GM21515 (cell line): ENCODE measurements around the gene SLC27A5.
A peak's percentile ranks its signal among the peaks of the same experiment; 100 is the strongest.
"Not testable (repeated sequence)": the region's sequence is repeated elsewhere in the genome, so short reads cannot be mapped to it uniquely, and the experiment has no call there.

Source experiments
- ATAC-seq: cut with Tn5 transposase; IDR thresholded peaks from one replicate; pipeline ENCODE4 v1.9.1; 2021; ENCODE audit not compliant: unreplicated experiment

Gene SLC27A5

DNA sequence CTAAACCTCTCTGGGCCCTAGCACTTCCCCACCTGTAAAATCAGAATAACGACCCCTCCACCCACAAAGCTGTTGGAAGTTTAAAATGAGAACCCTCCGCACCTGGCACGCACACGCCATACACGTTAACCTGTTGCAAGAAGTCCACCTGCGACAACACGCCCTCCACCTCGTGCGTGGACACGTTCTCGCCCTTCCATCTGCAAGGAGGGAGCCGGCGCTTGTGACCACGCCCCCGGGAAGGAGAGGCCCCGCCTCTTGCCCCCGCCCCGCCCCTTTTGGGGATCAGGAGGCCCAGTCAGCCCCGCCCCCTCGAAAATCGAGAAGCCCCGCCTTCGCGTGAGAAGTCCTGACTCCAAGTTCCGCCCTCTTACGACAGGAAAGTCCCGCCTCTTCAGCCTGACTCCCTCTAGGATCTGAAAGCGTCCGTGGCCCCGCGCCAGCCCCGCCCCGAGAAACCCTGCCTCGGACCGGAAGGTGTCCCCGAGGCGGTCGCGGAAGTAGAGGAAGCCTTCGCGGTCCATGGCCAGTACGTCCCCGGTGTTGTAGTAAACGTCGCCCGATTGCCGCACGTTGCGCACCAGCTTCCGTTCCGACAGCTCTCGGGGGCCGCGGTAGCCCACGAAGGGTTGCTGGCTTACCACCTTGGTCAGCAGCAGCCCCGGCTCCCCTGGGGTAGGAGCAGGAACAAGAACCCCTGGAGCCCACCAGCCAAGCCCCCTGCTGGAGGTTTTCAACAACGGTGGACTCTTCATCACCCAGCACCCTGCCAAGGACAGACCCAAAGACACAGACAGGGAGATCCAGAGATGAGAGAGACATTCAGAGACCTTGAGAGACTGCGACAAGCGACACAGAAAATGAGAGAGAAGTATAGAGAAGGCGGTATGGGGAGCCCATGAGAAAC lies 12.5 kb downstream of the SLC27A5 start:
- ATAC-seq = peak; percentile 85

DNA sequence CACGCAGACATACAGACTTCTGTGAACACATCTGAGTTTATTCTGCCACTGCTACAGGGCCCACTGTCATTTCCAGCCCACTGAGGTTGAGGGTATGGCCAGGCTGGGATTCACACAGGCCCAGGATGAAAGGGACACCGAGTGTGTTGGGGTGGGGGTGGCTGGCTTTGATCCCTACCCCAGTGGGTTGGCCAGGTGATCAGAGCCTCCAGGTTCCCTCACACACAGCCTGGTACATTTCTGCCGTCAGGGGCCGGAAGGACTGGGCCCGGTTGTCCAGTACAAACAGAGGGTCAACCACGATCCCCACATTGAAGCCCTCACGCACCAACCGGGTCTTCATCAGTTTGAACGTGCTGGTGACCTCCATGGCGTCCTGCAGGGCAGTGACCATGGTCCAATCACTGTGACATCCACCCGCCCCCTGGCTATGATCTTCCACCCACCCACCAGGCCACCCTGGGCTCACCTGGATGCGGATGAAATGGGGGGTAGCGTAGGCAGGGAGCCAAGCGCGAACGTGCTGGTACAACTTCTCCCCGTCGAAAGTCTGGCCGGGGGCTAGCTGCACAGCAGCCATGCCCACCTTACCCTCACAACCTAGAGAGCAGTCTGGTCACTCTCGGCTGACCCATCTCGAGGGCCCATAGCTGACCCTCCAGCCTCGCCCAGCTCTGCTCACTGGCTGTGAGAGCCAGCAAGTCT lies 13.3 kb downstream of the SLC27A5 start:
- peak; percentile 3 for ATAC-seq

DNA sequence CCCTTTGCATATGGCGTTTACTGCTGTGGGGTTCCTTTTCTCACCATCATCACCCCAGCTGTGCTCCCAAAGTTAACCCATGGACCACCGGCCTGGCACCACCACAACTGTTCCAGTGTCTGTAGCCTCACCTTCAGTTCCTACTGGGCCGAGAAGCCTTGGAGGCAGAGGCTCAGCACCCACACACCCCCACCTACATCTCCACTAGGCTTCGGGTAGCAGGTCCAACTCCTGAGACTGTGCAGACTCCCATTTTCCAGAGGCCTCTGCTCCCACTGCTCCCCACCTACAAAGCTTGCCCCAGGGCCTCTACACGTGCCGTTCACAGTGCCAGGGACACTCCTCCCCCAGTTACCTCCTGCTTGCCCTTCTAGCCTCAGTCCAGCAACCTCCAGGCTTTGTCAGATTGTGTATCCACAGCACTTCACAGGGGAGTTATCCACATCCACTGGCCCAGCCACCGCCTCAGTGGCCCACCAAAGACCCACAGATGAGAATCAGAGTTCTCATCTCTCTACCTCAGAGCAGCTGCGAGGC lies 14.1 kb downstream of the SLC27A5 start:
- no peak for ATAC-seq

DNA sequence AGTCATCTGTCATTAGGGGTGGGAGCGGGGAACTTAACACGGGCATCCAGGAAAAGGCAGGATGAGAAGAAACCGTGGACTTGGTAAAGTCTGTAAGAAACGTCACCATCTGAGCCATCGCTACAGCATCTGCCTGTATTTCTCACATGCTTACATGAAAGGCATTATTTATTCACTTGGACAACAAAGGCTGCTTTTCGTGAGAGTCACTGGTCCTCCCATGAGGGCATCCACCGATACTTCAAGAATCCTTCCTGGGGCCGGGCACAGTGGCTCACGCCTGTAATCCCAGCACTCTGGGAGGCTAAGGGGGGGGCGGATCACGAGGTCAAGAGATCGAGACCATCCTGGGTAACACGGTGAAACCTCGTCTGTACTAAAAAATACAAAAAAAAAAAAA lies 19.5 kb downstream of the SLC27A5 start:
- no peak for ATAC-seq

DNA sequence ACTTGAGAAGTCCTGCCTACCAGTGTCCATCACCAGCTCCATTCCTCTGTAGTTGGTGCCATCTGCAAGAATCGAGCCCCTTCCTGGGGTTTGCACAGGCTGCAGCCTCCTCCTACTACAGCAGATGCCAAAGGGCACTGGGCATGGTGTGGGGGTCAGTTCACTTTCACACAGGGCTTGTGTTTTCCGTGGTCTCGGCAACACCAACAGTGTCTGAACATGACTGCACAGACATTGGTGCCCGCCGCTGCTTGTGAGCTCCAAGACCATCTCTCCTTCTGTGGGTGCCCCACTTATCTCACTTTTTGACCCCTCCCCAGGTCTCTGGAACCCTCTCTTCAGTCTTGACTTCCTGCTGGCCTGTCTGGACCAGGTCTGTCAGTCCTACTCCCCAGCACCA lies 20.4 kb downstream of the SLC27A5 start:
- no peak for ATAC-seq

DNA sequence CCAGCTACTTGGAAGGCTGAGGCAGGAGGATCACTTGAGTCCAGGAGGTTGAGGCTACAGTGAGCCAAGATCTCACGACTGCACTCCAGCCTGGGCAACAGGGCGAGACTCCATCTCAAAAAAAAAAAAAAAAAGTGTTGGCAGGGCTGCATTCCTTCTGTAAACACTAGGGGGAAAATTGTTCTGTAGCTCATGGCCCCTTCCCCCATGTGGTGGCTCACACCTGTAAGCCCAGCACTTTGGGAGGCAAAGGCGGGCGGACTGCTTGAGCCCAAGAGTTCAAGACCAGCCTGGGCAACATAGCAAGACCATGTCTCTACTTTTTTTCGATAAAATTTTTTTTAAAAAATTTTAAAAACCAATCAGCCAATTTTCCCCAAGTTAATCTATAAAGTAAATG lies 27.4 kb downstream of the SLC27A5 start:
- ATAC-seq = not testable (repeated sequence)

DNA sequence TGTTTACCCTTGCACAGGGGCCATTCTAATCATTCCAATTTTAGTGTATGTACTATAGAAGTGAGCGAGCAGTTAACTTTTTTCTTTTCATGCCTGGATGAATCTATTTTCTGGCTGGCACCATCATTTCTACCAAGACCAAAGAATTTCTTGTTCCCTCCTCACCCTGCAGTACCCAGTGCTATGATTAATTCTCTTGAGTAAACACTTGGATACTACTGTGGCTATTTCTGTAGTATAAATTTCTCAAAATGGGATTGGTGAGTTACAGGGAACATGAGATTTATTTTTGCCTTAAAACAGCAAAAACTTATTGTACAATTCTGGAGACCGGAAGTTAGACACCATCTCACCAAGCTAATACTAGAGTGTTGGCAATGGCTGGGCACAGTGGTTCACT lies 28.0 kb downstream of the SLC27A5 start:
- no peak for ATAC-seq

DNA sequence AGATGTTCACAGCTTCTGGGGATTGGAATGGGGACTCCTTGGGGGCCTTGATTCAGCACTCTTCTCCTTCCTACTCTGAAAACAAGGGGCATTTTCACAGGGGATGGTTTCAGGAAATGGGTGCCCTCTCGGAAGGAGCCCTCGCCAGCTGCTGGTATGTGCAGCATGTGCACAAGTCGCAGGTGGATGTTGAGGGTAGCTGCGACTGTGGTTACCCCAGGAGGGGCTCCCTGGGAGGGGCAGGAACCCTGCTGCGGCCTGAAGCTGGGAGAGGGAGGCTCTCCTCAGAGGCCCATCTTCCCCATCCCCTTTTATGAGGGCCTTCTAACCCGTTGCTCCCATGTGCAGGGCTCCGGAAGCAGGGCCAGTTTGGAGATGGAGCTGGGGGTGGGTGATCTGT lies 29.4 kb downstream of the SLC27A5 start:
- ATAC-seq = no peak

DNA sequence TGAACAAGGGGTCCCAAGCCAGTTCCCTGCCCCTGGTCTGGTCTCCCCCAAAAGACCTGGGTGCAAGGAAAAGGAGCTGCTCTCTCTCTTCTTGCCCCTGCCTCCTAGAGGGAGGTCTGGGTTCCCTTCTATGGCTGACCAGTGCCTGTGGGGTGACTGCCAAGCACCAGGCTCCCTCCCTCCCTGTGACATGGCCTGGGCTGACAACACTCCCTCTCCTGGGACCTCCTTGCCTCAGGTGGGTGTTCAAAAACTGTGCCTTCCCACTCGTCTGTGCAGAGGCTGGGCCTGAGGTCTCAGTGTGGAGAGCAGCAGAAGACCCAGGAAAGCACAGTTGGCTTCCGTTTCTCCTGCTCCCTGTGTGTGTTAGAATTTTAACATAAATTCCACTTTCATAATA lies 31.0 kb downstream of the SLC27A5 start:
- no peak for ATAC-seq

DNA sequence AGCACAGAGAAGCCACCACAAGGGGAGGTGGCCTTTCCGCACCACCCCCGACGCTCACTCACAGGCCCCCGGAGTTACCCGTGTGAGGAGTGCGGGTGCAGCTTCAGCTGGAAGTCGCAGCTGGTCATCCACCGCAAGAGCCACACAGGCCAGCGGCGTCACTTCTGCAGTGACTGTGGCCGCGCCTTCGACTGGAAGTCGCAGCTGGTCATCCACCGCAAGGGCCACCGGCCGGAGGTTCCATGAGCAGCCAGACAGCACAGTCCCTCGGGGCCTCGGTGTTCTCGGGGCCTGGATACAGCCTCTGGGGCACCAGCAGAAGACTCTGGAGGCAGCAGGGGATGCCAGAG lies 31.3 kb downstream of the SLC27A5 start:
- no peak for ATAC-seq

DNA sequence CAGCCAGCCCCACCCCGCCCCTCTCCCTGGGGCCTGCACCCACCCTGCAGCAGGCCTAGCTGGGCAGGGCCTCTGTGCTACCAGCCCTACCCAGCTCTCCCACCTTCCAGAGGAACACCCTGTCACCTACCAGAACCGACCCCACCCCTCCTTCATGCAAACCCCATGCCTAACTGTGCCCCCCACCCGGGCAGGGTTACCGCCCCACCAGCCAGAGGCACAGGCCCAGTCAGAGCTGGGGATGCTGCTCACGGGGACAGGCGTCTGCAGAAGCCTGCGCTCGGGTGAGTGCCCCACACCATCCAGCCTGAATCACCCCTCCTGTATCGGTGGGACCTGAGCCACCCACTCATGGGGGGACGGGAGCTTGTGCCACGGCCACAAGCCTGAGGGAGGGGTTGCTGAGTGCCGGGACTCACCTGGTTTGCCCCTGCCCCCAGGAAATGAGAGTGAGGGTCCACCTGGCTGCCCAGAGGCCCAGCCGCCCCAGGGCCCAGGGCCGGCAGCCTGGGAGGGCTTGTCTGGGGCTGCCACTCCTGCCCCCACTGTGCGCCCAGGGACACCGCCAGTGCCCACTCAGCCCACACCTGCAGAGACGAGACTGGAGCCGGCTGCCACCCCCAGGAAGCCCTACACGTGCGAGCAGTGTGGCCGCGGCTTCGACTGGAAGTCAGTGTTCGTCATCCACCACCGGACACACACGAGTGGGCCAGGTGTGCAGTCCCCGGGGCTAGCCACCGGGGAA lies 31.9 kb downstream of the SLC27A5 start:
- ATAC-seq = no peak

DNA sequence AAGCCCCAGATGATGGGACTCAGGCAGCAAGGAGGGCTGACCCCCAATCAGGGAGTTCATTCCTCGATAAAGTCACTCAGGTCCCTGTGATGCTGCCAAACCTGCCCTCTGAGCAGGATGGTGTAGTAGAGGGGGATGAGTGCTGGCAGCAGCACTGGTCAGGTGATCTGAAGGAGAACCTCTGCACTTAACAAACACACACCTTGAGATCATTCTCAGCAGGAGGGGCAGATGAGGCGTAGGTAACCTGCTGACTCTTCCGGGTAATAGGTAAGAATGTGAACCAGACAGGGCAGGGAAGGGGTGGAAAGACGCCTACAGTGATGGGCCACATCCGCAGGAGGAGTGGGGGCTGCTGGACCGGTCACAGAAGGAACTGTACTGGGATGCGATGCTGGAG lies 32.5 kb downstream of the SLC27A5 start:
- no peak for ATAC-seq

DNA sequence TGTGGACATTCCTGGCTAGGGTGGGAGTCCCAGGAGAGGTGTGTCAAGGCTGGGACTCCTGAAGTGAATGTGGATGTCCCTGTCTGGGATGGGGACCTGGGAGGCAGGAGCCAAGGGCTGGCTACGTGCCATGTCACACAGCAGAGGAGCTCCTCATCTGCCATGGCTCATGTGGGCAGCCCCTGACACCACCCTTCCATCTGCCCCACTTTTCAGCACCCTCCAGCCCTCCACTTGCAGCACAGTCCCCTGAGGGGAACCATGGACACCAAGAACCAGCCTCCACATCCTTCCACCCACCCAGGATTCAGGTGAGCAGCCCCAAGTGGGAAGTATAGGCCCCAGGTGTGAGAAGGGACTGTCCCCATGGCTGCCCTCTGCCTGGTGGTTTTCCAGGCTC lies 33.9 kb downstream of the SLC27A5 start:
- ATAC-seq = no peak

DNA sequence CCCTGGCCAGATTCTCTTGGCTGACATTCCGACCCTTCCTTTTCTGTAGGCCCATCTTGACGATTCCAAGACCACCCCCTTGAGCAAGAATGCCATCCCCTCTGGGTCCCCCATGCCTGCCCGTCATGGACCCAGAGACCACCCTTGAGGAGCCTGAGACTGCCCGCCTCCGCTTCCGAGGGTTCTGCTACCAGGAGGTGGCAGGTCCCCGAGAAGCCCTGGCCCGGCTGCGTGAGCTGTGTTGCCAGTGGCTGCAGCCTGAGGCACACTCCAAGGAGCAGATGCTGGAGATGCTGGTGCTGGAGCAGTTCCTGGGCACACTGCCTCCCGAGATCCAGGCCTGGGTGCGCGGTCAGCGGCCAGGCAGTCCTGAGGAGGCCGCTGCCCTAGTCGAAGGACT lies 34.7 kb downstream of the SLC27A5 start:
- ATAC-seq = no peak

DNA sequence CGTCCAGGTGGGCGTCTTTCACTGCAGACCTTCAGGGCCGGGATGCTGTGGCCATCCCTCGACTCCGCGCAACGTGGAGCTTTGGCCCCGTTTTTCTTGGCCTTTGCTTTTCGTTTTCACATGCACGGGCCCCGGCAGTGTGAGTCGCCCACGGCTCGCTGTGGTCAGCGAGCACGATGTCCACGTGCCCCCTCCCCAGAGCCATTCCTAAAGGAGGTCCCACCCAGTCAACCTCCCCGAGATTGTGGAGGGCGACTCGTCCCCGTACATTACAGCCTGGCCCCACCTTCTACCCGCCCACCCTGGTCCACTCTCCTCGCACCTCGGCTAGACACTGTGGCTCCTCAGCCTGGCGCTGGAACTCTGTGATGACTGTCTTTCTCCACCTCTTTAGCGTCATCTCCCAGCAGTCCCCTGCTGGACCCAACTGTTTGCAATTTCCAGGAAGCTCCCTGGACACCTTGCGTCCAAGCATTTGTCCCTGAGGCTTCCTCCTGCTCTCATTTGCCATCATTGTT lies 35.2 kb downstream of the SLC27A5 start:
- ATAC-seq = no peak

DNA sequence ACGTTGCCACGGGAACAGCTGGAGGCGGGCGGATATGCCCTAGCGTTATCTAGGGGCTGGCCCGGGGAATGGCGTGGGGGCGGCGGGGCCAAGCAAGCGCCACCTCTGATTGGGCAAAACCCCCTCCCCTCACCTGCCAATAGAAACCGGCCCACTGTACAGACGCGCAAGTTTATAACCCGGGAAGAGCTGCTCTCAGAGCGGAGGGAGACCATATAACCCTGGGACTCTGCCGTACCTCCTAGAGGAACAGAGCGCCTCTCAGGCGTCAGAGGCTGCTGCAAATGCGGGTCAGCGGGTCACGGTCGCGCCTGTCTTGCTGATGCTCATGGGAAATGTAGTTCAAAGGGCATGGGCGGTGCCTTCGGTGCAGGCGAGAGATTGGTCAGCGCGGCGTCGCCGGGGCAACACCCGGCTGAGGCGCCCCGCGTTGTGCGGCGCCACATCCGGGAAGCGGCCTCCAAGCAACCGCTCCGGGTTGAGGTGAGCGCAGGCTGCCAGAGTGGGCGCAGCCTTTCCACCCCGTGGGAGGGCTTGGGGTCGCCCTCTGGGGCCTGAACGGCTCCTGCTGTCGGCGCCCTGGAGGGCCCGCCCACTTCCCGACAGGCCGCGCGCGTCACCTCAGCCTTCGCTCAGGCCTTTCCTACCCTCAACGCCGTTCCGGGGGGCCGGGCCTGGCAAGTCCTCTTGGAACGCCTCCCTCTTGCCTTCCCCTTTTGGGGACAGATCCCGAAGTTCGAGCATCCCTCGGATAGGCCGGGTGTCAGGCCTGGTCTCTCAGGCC lies 35.9 kb downstream of the SLC27A5 start, which contains the start of gene ZNF446:
Gene ZNF446 (plus strand): TSS at position 639 of the 784 bp plus-strand sequence. CDS start 867 bp downstream, outside the sequence.
- peak; percentile 74 for ATAC-seq

DNA sequence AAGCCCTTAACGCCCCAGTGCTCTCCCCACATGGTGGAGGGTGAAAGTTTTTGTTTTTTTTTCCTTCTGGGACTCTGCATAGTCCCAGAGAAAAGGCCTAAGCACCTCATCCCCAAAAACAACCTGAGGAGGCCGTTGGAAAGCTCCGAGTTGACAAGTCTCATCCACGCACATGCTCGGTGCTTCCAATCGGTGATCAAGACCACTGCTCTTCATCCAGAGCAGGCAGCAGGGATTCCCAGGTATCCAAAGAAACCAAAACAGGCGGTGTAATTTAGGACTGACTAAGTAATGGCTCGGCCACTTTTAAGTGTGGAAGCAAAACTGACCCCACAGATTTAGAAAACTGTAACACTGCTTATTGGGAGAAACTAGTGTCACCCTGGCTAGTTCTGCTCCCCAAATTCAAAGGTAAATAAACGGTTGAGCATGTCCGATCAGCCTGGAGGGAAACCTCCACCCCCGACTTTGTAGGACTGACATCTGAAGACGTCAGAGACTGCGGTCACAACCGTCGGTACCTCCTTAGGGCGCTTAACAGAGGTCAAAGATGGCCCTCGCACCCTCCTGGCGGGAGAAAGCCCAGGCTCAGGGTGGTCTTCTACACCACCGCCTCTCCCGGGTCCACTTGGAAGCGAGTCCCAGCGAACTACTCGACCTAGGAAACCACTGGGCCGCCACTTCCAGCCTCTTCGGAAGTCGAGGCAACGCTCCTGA lies 36.6 kb downstream of the SLC27A5 start:
- ATAC-seq = peak; percentile 2

DNA sequence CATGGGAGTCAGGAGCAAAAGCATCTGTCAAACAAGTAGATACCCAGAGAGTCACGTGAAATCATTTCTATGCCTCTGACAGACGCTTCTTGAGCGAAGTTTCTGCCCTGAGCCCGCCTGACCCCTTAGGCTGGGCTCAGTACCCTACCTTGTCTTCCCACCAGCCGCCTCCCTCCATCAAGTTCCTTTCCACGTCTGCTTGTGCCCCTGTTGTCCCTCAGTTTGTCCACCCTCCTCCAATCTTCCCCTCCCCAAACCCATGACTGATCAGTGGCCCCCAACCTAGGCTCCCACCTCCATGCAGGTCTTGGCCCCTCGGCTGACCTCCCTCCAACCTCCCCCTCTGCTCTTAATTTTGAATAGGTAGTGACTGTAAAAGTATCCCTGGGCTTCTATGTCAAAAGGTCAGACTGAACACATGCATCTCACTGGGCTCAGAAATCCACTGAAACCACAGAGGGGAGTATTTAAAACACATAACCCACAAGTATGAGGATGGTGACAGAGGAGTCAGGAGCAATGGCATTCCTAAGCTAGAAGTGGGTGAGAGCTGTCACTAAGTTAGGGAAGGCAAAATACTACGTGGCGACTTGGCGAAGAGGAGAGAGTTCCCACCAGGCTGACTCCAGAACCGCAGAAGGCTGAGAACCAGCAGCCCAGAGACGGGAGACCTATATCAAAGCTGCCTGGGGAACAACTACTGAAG lies 37.3 kb downstream of the SLC27A5 start:
- ATAC-seq = no peak

DNA sequence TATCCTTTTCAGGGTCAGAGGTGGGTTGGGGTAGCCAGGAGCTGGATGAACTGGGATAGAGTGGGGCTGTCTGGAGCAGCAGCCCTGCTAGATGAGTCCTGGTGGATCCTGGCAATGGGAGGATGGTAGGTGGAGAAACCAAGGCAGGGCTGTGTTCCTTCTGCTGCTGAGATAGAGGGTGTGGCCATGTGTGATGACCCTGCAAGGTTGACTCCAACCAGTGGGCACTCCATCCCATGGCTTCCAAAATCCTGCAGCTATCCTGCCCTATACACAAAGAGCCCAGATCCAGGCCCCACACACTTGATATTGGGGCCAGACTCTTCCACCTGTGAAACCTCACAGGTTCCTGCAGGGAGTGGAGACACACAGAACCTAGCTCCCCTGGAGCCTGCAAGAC lies 38.0 kb downstream of the SLC27A5 start:
- no peak for ATAC-seq
